HCT116 (cell line): ENCODE measurements around the gene GFM1. TPM values are rescaled to one million over a fixed set of nuclear protein-coding genes. Genes with fewer than 3 reads are reported as not detected.

Experiments used
- ATAC-seq: fragments of 200-7000 bp; cut with Tn5 transposase; 2 replicates; pipeline ENCODE4 v1.9.1; 2020; ENCODE audit warnings: mild to moderate bottlenecking, moderate library complexity
- Bru-seq: library from RNA; stranded (reverse); fragments of 400-500 nt; gene quantifications from one replicate; lab custom pipeline; 2021; lab: Mats Ljungman, UMichigan
- BruChase-seq, 2 experiments: library from RNA; stranded (reverse); fragments of 400-500 nt; gene quantifications; one replicate each; lab custom pipeline; 2021; lab: Mats Ljungman, UMichigan
- BruUV-seq: library from RNA; stranded (reverse); fragments of 400-500 nt; replicated peaks from 2 replicates; lab custom pipeline; 2021; lab: Mats Ljungman, UMichigan
- CTCF ChIA-PET: fragments of 300-600 bp; sonication (Branson Sonifier 250); formaldehyde crosslinking; loops from one replicate; lab custom pipeline; 2021; ENCODE audit warnings: antibody characterized with exemption; lab: Charles Lee
- POLR2A ChIA-PET: fragments of 300-600, 350-600 bp; sonication (Branson Sonifier 250); formaldehyde crosslinking; loops from one replicate; lab custom pipeline; 2021; ENCODE audit warnings: antibody characterized with exemption; lab: Charles Lee
- RAD21 ChIA-PET, 2 experiments: fragments of 300-600 bp; sonication (Branson Sonifier 250); formaldehyde crosslinking; loops; one replicate each; lab custom pipeline; 2023; ENCODE audit warnings: low total read pairs in 2 of 2; ENCODE audit not compliant: uncharacterized antibody in 2 of 2, unreplicated experiment in 2 of 2, low non-redundant PET in 1 of 2; lab: Charles Lee
- DNase-seq: peaks from one replicate; pipeline ENCODE4 v3.0.0-alpha.2; 2010; ENCODE audit warnings: low read depth, low spot score
- H2AFZ ChIP-seq: fragments of 200-600 bp; shearing (Covaris generic), sonication (generic); 2 replicates; pipeline ENCODE4 v1.6.1; 2017; ENCODE audit warnings: low read depth, mixed run types, mixed read lengths, antibody characterized with exemption, low read length; ENCODE audit not compliant: poor library complexity, severe bottlenecking
- H3K27ac ChIP-seq: 2 replicates; pipeline ENCODE4 v1.5.1; 2012; ENCODE audit warnings: low read depth, low read length
- H3K27me3 ChIP-seq: fragments of 200-600 bp; sonication (generic); 2 replicates; pipeline ENCODE4 v1.6.1; 2016; ENCODE audit warnings: mixed run types, low read length, mixed read lengths; ENCODE audit not compliant: insufficient read depth
- H3K36me3 ChIP-seq, 2 experiments: fragments of 200-500 bp in 1 of 2; fragments of 200-600 bp in 1 of 2; sonication (Bioruptor generic) in 1 of 2; sonication (generic) in 1 of 2; 2 replicates each; pipeline versions ENCODE4 v1.5.1 to v1.6.1; 2014 to 2016; ENCODE audit warnings: low read length in 2 of 2, inconsistent platforms in 1 of 2, mixed read lengths in 1 of 2, mixed run types in 1 of 2; ENCODE audit not compliant: insufficient read depth in 2 of 2, control insufficient read depth in 1 of 2
- H3K4me1 ChIP-seq, 2 experiments: fragments of 200-600 bp in 1 of 2; sonication (generic) in 1 of 2; 2 replicates each; pipeline versions ENCODE4 v1.5.1 to v1.6.1; 2012 to 2017; ENCODE audit warnings: low read length in 2 of 2, inconsistent platforms in 1 of 2, mild to moderate bottlenecking in 1 of 2, mixed read lengths in 1 of 2, mixed run types in 1 of 2, moderate library complexity in 1 of 2; ENCODE audit not compliant: insufficient read depth in 2 of 2, control insufficient read depth in 1 of 2
- H3K4me2 ChIP-seq: fragments of 200-600 bp; sonication (generic); 2 replicates; pipeline ENCODE4 v1.6.1; 2017; ENCODE audit warnings: mixed run types, low read length, mixed read lengths
- H3K4me3 ChIP-seq, 2 experiments: fragments of 200-600 bp in 1 of 2; sonication (generic) in 1 of 2; replicated peaks in 1 of 2; 2 replicates each; pipeline ENCODE4 v1.5.1; 2011 to 2016; ENCODE audit warnings: low read length in 2 of 2, control low read depth in 1 of 2, low read depth in 1 of 2, mild to moderate bottlenecking in 1 of 2, mixed read lengths in 1 of 2, mixed run types in 1 of 2
- H3K79me2 ChIP-seq: fragments of 200-600 bp; sonication (generic); 2 replicates; pipeline ENCODE4 v1.6.1; 2017; ENCODE audit warnings: mild to moderate bottlenecking, mixed run types, low read length, moderate library complexity, mixed read lengths; ENCODE audit not compliant: insufficient read depth
- H3K9ac ChIP-seq: fragments of 200-600 bp; sonication (generic); 2 replicates; pipeline ENCODE4 v1.6.1; 2016; ENCODE audit warnings: low read length, mixed read lengths
- H3K9me2 ChIP-seq: fragments of 200-600 bp; sonication (generic), shearing (Covaris generic); 2 replicates; pipeline ENCODE4 v1.6.1; 2017; ENCODE audit warnings: mixed run types, mild to moderate bottlenecking, moderate library complexity; ENCODE audit not compliant: insufficient read depth
- H3K9me3 ChIP-seq, 2 experiments: fragments of 200-500 bp in 1 of 2; fragments of 200-600 bp in 1 of 2; sonication (Bioruptor generic) in 1 of 2; sonication (generic) in 1 of 2; 2 replicates each; pipeline ENCODE4 v1.6.1; 2014 to 2017; ENCODE audit warnings: low read length in 2 of 2, mixed read lengths in 2 of 2, inconsistent platforms in 1 of 2, low read depth in 1 of 2, mild to moderate bottlenecking in 1 of 2, mixed run types in 1 of 2, moderate library complexity in 1 of 2; ENCODE audit not compliant: control insufficient read depth in 1 of 2, insufficient read depth in 1 of 2
- H4K20me1 ChIP-seq: fragments of 200-600 bp; sonication (generic), shearing (Covaris generic); 2 replicates; pipeline ENCODE4 v1.6.1; 2017; ENCODE audit warnings: mixed run types, mild to moderate bottlenecking, moderate library complexity; ENCODE audit not compliant: insufficient read depth
- CBX3 ChIP-seq: IDR thresholded peaks from 2 replicates; pipeline ENCODE4 v1.6.1; 2012; ENCODE audit warnings: low read depth
- CEBPB ChIP-seq: IDR thresholded peaks from 2 replicates; pipeline ENCODE4 v1.6.1; 2012; ENCODE audit warnings: low read depth
- EGR1 ChIP-seq: IDR thresholded peaks from 2 replicates; pipeline ENCODE4 v1.6.1; 2012; ENCODE audit warnings: low read depth
- EZH2 ChIP-seq: fragments of 200-600 bp; sonication (generic); IDR thresholded peaks from 2 replicates; pipeline ENCODE4 v1.6.1; 2017; ENCODE audit warnings: antibody characterized with exemption, mixed run types
- EZH2phosphoT487 ChIP-seq: fragments of 200-600 bp; IDR thresholded peaks from 2 replicates; pipeline ENCODE4 v1.6.1; 2018; ENCODE audit warnings: antibody characterized with exemption, borderline replicate concordance
- FOSL1 ChIP-seq: IDR thresholded peaks from 2 replicates; pipeline ENCODE4 v1.6.1; 2012; ENCODE audit warnings: low read depth
- JUND ChIP-seq: IDR thresholded peaks from 2 replicates; pipeline ENCODE4 v1.6.1; 2012
- MAX ChIP-seq: IDR thresholded peaks from 2 replicates; pipeline ENCODE4 v1.6.1; 2012
- RAD21 ChIP-seq: IDR thresholded peaks from 2 replicates; pipeline ENCODE4 v1.6.1; 2012; ENCODE audit warnings: low read depth, mild to moderate bottlenecking
- SIN3A ChIP-seq: IDR thresholded peaks from 2 replicates; pipeline ENCODE4 v1.6.1; 2012; ENCODE audit warnings: low read depth
- SRF ChIP-seq: IDR thresholded peaks from 2 replicates; pipeline ENCODE4 v1.6.1; 2012; ENCODE audit warnings: low read depth
- TCF7L2 ChIP-seq: IDR thresholded peaks from 2 replicates; pipeline ENCODE4 v1.7.0; 2011; ENCODE audit warnings: borderline replicate concordance, inconsistent platforms; ENCODE audit not compliant: insufficient read depth, insufficient read length; ENCODE audit errors: extremely low read depth
- YY1 ChIP-seq: IDR thresholded peaks from 2 replicates; pipeline ENCODE4 v1.6.1; 2011; ENCODE audit warnings: low read length, low read depth, moderate library complexity, mild to moderate bottlenecking; ENCODE audit not compliant: insufficient replicate concordance; ENCODE audit errors: extremely low read depth
- ZBTB33 ChIP-seq: IDR thresholded peaks from 2 replicates; pipeline ENCODE4 v1.6.1; 2011; ENCODE audit warnings: mild to moderate bottlenecking, low read length, moderate library complexity; ENCODE audit not compliant: insufficient replicate concordance; ENCODE audit errors: extremely low read depth
- ZFX ChIP-seq: fragments of 450-650 bp; IDR thresholded peaks from 2 replicates; pipeline ENCODE4 v1.6.1; 2017
- ZNF274 ChIP-seq: fragments of 200-500 bp; sonication (Bioruptor generic); IDR thresholded peaks from 2 replicates; pipeline ENCODE4 v1.6.1; 2014; ENCODE audit warnings: mild to moderate bottlenecking, low read depth, low read length, inconsistent platforms
- intact Hi-C: fragments of 100-400 bp; cut with micrococcal nuclease; formaldehyde crosslinking; loops from 2 replicates; pipeline ENCODE4 v1.10.0; 2022
- long read RNA-seq: library from polyadenylated mRNA; unstranded; transcript quantifications from one replicate; pipeline ENCODE4 v2.0.0, GENCODE V29; 2021; ENCODE audit not compliant: unreplicated experiment
- polyA plus RNA-seq: library from polyadenylated mRNA; unstranded; fragments of >200 nt; gene quantifications from 2 replicates; pipeline ENCODE4 v1.2.1, GENCODE V29; 2012; ENCODE audit warnings: missing spikeins
- total RNA-seq: library from RNA; stranded (reverse); gene quantifications from one replicate; pipeline ENCODE4 v1.2.1, GENCODE V29; 2021; ENCODE audit not compliant: unreplicated experiment
- TF ChIP-seq, protein P1 (sequence below): IDR thresholded peaks from 2 replicates; pipeline ENCODE4 v1.6.1; 2012
- TF ChIP-seq, protein P2 (sequence below): IDR thresholded peaks from 2 replicates; pipeline ENCODE4 v1.6.1; 2012; ENCODE audit warnings: low read depth

GFM1 gene
- total RNA-seq (38.7 TPM), Bru-seq, nascent RNA (percentile 83 among the genes with signal in this experiment), BruChase-seq, experiment 1, labeled RNA remaining after a 6-hour chase (percentile 87 among the genes with signal in this experiment), BruChase-seq, experiment 2, labeled RNA remaining after a 2-hour chase (percentile 79 among the genes with signal in this experiment)
- polyA plus RNA-seq = 13.3 and 14.2 TPM in 2 replicates
- long read RNA-seq, transcript GFM1-201 (19 exons, 3,453 nt) = minor isoform, 14 of 110 reads
- long read RNA-seq, transcript GFM1-210 (18 exons, 3,721 nt) = major isoform, 71 of 110 reads
- long read RNA-seq, partial matches to known transcripts = 3 of 110 reads
- long read RNA-seq, other reads (novel, unspliced or antisense) = 22 of 110 reads

DNA sequence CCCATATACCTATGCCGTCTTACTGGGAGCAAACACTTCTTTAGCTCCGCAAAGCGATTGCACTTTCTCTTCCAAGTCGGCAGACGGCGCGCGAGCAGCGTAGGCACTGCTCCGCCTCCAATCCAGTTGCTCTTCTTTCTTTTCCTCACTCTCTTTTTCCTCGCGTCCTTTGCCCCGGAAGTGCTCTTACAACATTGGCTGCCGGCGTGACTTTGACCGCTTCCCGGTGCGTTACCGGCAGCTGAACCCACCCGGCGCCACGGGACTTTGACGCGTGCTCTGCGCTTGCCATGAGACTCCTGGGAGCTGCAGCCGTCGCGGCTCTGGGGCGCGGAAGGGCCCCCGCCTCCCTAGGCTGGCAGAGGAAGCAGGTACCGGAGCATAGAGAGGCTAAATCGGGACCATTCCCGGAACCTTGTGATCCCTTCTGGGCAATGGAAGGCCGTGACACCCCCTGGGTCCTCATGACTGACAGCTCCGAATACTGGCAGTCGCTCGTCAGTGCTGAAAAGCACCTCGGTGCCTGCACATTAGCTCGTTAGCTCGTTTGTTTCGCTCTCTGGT, at the start of gene GFM1:
GFM1 (plus strand) TSS at position 183 of the 564 bp plus-strand sequence; CDS start at position 291, 108 bp downstream.
- H3K9me3 ChIP-seq = no peaks in the 10 kb centered on the region
- TF ChIP-seq RAD21 = peak; percentile 56
- no peak for TF ChIP-seq FOSL1
- peak; percentile 99 for TF ChIP-seq CBX3
- peak; percentile 59; the same call in 1 of the 2 replicates for TF ChIP-seq CEBPB
- TF ChIP-seq SIN3A = peak; percentile 98
- TF ChIP-seq, protein P1, sequence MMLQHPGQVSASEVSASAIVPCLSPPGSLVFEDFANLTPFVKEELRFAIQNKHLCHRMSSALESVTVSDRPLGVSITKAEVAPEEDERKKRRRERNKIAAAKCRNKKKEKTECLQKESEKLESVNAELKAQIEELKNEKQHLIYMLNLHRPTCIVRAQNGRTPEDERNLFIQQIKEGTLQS = no peak
- peak; percentile 78 for TF ChIP-seq YY1
- TF ChIP-seq, protein P2, sequence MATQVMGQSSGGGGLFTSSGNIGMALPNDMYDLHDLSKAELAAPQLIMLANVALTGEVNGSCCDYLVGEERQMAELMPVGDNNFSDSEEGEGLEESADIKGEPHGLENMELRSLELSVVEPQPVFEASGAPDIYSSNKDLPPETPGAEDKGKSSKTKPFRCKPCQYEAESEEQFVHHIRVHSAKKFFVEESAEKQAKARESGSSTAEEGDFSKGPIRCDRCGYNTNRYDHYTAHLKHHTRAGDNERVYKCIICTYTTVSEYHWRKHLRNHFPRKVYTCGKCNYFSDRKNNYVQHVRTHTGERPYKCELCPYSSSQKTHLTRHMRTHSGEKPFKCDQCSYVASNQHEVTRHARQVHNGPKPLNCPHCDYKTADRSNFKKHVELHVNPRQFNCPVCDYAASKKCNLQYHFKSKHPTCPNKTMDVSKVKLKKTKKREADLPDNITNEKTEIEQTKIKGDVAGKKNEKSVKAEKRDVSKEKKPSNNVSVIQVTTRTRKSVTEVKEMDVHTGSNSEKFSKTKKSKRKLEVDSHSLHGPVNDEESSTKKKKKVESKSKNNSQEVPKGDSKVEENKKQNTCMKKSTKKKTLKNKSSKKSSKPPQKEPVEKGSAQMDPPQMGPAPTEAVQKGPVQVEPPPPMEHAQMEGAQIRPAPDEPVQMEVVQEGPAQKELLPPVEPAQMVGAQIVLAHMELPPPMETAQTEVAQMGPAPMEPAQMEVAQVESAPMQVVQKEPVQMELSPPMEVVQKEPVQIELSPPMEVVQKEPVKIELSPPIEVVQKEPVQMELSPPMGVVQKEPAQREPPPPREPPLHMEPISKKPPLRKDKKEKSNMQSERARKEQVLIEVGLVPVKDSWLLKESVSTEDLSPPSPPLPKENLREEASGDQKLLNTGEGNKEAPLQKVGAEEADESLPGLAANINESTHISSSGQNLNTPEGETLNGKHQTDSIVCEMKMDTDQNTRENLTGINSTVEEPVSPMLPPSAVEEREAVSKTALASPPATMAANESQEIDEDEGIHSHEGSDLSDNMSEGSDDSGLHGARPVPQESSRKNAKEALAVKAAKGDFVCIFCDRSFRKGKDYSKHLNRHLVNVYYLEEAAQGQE = no peak
- peak; percentile 47; the same call in 1 of the 2 replicates for TF ChIP-seq EGR1
- TF ChIP-seq MAX = peak; percentile 97
- no peak; the same call in 1 of the 2 replicates for TF ChIP-seq JUND
- peak; percentile 69 for TF ChIP-seq ZBTB33
- TF ChIP-seq TCF7L2 = peak; percentile 77
- TF ChIP-seq ZFX = peak; percentile 35; the same call in 1 of the 2 replicates
- peak; percentile 61 for TF ChIP-seq SRF
- no peak for TF ChIP-seq EZH2
- TF ChIP-seq EZH2phosphoT487 = no peak
- no peak for TF ChIP-seq ZNF274

More for the DNA sequence above, at the start of gene GFM1:
- no peaks in the 10 kb centered on the region for H4K20me1 ChIP-seq
- peaks cover 49% of the 10 kb centered on the region for H3K79me2 ChIP-seq
- RAD21 ChIA-PET = no interaction called here
- peaks cover 6 to 9% of the 10 kb centered on the region in 2 experiments; a peak in 2 of 4 replicates for H3K36me3 ChIP-seq
- peak within 1 kb of the TSS; percentile 71 for H3K4me2 ChIP-seq
- peak within 1 kb of the TSS; percentile 96 for H2AFZ ChIP-seq
- POLR2A ChIA-PET = interaction anchor here (0.7 to 2.6 kb wide), 4 partner anchors 15 to 74 kb away, joined by 3 to 11 read pairs (median 4); partner anchors contain the start of gene MLF1
- CTCF ChIA-PET = interaction anchor here (0.8 to 3.3 kb wide), 8 partner anchors 10 to 151 kb away, joined by 3 to 26 read pairs (median 4); no protein-coding TSS in a partner anchor
- BruUV-seq = no TSS peak
- H3K27me3 ChIP-seq = no peaks in the 10 kb centered on the region
- H3K4me1 ChIP-seq = peaks cover 7 to 16% of the 10 kb centered on the region in 2 experiments; a peak in 3 of 4 replicates
- peak within 1 kb of the TSS; percentile 65 for H3K27ac ChIP-seq
- DNase-seq = peak; percentile 93
- no peaks in the 10 kb centered on the region for H3K9me2 ChIP-seq
- peak within 1 kb of the TSS; percentile 86 to 91 for H3K4me3 ChIP-seq
- H3K9ac ChIP-seq = peak within 1 kb of the TSS; percentile 71
- intact Hi-C loops = loop anchor here (10.0 kb wide), 2 partner anchors 610 to 1030 kb away; no protein-coding TSS in a partner anchor
- ATAC-seq = peak; percentile 97
